Measurements from ENCODE around the gene STK32B.

- no peak for TF ChIP-seq POLR2AphosphoS5 (IDR thresholded peaks at IDR 0.05)
- TF ChIP-seq CTCF (IDR thresholded peaks at IDR 0.05) = no peak
- no peak for TF ChIP-seq POLR2A (IDR thresholded peaks at IDR 0.05)
Observed at GRCh38 chr4:5203309-5203992, 152.2 kb downstream of the STK32B start.

Measured in upper lobe of left lung (tissue), 4 donors.